Measurements from ENCODE around the gene CD53.

Gene CD53

DNA sequence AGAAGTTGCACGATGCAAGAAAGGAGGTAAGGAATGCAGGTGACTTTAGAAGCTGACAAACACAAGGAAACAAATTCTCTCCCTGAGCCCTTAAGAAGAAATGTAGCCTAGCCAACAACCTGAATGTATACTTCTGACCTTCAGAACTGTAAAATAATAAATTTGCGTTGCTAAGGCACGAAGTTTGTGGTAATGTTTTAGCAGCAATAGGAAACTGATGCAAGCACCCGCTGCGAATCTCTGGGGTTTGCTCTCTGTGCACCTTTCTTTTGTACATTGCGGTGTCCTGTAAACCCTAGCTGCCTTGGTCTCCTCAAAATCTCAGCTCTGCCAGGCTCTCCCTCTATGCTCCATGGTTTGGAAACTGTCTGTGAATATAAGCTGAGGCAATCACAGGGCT lies 15.1 kb downstream of the CD53 start:
- no peak for TF ChIP-seq CTCF (IDR thresholded peaks at IDR 0.05)
- Histone ChIP-seq H3K9me3 (no peaks in the 10 kb centered on the region), H3K27me3 (no peaks in the 10 kb centered on the region), H3K36me3 (peaks cover 21% of the 10 kb centered on the region), H3K4me3 (ENCODE audit: low read depth in 1 of 2, low read length in 1 of 2) (peak overlapping the region in 1 of 2 experiments; percentile 9), H3K27ac (peak overlapping the region; percentile 56), H3K4me1 (ENCODE audit: control insufficient read depth in 1 of 2, insufficient read depth in 1 of 2, low read depth in 1 of 2, low read length in 1 of 2) (peaks cover 16 to 36% of the 10 kb centered on the region in 2 experiments)

GRCh38 chr1:110888641-110889040 lies 15.7 kb downstream of the CD53 start:
- peaks cover 27% of the 10 kb centered on the region for H3K36me3 ChIP-seq
- TF ChIP-seq CTCF (IDR thresholded peaks at IDR 0.05): no peak
- no peak overlapping the region for H3K27ac ChIP-seq
- peak overlapping the region in 1 of 2 experiments; percentile 9 for H3K4me3 ChIP-seq (ENCODE audit: low read depth in 1 of 2, low read length in 1 of 2)
- H3K9me3 ChIP-seq: no peaks in the 10 kb centered on the region
- no peaks in the 10 kb centered on the region for H3K27me3 ChIP-seq
- peaks cover 16 to 36% of the 10 kb centered on the region in 2 experiments for H3K4me1 ChIP-seq (ENCODE audit: control insufficient read depth in 1 of 2, insufficient read depth in 1 of 2, low read depth in 1 of 2, low read length in 1 of 2)

DNA sequence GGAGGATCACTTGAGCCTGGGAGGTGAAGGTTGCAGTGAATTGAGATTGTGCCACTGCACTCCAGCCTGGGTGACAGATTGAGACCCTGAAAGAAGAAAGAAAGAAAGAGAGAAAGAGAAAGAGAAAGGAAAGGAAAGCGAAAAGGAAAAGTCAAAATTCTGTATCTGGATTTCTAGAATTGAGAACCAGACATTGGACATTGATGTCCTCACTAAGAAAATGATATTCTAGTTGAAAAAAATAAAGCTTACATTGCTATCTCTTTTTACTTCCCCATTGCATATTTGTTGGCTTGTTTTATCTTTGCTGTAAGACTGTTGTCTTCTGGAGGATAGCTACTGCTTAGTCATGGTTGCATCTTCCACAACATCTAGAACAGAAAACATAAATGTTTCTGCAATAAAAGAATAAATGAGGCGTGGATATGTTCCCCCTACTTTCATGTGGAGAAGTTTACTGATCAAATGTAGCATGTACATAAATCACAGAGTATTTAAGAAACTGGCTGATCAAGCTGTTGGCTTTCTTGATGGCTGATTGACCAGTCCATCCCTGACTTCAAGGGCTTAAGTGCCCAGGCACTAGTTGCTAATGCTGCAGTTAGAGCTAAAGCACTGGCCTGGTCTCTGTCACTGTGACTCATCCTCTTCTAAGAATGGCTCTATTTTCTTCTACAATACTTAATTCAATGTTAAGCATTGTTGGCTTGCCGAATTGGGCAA lies 17.7 kb downstream of the CD53 start:
- no peak overlapping the region for H3K4me3 ChIP-seq (ENCODE audit: low read depth in 1 of 2, low read length in 1 of 2)
- H3K4me1 ChIP-seq (ENCODE audit: control insufficient read depth in 1 of 2, insufficient read depth in 1 of 2, low read depth in 1 of 2, low read length in 1 of 2): peaks cover 16 to 41% of the 10 kb centered on the region in 2 experiments
- H3K36me3 ChIP-seq: peaks cover 47% of the 10 kb centered on the region
- peak overlapping the region; percentile 49 for H3K27ac ChIP-seq
- H3K27me3 ChIP-seq: no peaks in the 10 kb centered on the region
- TF ChIP-seq CTCF (IDR thresholded peaks at IDR 0.05): no peak
- H3K9me3 ChIP-seq: peaks cover 3% of the 10 kb centered on the region

DNA sequence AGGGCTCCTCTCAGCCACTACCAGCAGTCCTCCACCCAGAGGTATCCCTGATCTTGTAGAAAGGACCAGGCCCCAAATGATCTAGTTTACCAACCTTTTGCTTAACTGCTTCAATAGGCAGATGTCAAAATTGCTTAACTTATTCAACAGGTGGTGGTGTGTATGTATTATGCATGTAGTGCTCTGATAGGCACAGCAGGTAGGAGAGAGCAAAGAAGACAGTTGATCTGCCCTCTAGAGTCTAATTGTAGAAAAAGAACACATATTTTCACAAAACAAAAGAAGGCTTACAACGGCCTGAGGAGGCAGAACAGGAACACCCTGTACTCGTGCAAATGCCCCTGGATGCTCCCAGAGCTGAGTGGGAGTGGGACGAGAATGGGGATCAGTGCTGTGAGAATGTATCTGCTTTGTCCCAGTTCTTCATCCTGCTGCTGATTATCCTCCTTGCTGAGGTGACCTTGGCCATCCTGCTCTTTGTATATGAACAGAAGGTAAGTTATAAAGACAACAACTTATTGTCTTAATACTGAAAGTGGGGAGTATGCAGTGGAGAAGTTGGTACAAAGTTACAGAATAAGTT lies 21.1 kb downstream of the CD53 start:
- H3K27me3 ChIP-seq: no peaks in the 10 kb centered on the region
- TF ChIP-seq CTCF (IDR thresholded peaks at IDR 0.05): no peak

DNA sequence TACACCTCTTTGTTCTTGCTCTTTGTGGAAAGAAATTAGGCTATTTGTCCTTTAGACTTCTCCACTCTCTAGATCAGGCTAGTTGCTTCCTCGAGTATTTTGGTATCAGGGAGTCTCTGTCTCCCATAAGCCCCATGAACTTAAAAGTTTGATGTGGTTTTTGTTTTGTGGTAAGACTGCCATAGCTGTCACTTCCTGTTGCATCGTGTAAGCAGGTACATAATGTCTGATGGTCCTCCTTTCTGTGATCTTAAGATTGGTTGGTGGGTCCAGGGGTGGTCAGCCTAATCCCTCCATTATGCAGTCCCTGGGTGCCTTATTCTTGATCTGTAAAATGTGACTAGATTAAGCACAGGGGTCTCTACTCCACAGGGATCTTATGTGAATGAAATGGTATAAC lies 23.1 kb downstream of the CD53 start:
- H3K27ac ChIP-seq: peak overlapping the region; percentile 44
- H3K9me3 ChIP-seq: peaks cover 3% of the 10 kb centered on the region
- no peaks in the 10 kb centered on the region for H3K27me3 ChIP-seq
- peaks cover 98% of the 10 kb centered on the region for H3K36me3 ChIP-seq
- H3K4me1 ChIP-seq (ENCODE audit: control insufficient read depth in 1 of 2, insufficient read depth in 1 of 2, low read depth in 1 of 2, low read length in 1 of 2): peaks cover 0 to 11% of the 10 kb centered on the region in 2 experiments
- no peak for TF ChIP-seq CTCF (IDR thresholded peaks at IDR 0.05)
- no peak overlapping the region for H3K4me3 ChIP-seq (ENCODE audit: low read depth in 1 of 2, low read length in 1 of 2)

More for the DNA sequence above, 21.1 kb downstream of the CD53 start:
- Histone ChIP-seq H3K27ac (peak overlapping the region; percentile 16), H3K9me3 (peaks cover 3% of the 10 kb centered on the region), H3K4me1 (ENCODE audit: control insufficient read depth in 1 of 2, insufficient read depth in 1 of 2, low read depth in 1 of 2, low read length in 1 of 2) (peaks cover 0 to 25% of the 10 kb centered on the region in 2 experiments), H3K4me3 (ENCODE audit: low read depth in 1 of 2, low read length in 1 of 2) (no peak overlapping the region), H3K36me3 (peaks cover 81% of the 10 kb centered on the region)

Measured in neutrophil (primary cell).